HG03025 (cell line): ENCODE measurements around the gene GAD1.

Source experiments
- ATAC-seq: cut with Tn5 transposase; IDR thresholded peaks from one replicate; pipeline ENCODE4 v1.9.1; 2021; ENCODE audit warnings: mild to moderate bottlenecking, moderate library complexity; ENCODE audit not compliant: unreplicated experiment, low FRiP score

The GAD1 gene

GRCh38 chr2:170840717-170841210 lies 24.1 kb downstream of the GAD1 start:
- no peak for ATAC-seq

- no peak for ATAC-seq
These were observed 26.1 kb downstream of the GAD1 start for GRCh38 chr2:170842785-170843184.

- ATAC-seq = no peak
These were observed 27.0 kb downstream of the GAD1 start for GRCh38 chr2:170843656-170844055.

- ATAC-seq = no peak
These were observed 28.7 kb downstream of the GAD1 start for GRCh38 chr2:170845343-170845742.

GRCh38 chr2:170846314-170846713 lies 29.6 kb downstream of the GAD1 start:
- ATAC-seq = no peak

DNA sequence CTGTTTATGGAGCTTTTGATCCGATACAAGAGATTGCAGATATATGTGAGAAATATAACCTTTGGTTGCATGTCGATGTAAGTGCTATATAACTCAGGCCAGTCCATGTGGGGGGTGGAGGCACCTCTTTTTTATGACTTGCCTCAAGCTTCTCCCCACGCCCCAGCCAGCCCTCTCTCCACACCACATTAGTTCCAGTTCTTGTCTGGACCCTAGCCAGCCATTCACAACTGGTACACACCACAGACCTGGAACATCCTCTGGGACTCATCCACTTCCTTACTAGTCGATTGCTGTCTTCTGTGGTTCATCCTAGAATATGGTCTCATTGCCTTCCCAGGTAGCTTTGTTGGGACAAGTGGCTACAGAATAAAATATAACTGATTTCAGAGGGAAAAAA lies 31.0 kb downstream of the GAD1 start:
- ATAC-seq = no peak

- ATAC-seq = no peak
These were observed 31.9 kb downstream of the GAD1 start for GRCh38 chr2:170848587-170848986.

GRCh38 chr2:170850251-170850650 lies 33.6 kb downstream of the GAD1 start:
- no peak for ATAC-seq

DNA sequence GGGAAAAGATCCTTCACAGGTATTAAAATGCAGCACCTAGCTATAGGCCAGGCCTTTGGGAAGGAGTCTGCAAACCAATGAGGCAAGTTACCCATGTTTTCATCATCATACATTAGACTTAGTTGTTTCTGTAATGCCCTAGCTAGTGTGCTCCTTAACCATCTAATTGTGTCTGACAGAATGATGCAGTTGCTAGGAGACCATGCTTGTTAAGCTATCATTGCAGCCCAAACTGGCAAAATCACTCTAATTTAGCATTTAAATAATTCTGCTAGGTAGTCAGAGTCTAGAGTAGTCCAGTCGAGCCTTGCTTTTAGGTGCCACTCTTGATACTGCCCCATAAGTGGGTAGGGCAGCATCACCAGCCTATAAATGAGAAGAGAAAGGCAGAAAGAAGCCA lies 34.9 kb downstream of the GAD1 start:
- ATAC-seq = no peak

DNA sequence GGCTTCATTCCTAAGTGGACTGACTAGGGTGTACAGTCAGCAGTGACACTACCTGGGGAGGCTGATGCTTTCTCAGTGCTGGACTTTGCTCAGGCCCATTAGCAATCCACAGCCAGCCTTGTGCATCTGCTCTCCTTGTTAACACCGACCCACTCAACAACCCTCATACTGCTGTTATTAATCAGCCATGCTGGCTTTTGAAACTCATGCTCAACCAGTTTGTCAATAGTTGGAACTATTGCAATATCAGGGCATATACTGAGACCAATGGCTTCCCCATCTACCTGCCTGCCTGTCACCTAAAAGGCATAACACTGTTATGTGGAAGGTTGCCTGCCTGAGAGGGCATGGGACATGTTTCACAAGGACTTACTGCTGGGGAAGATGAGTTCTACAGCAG lies 39.4 kb downstream of the GAD1 start:
- no peak for ATAC-seq

GRCh38 chr2:170862286-170862902 lies 45.7 kb downstream of the GAD1 start:
- ATAC-seq = no peak

GRCh38 chr2:170863087-170863486 lies 46.4 kb downstream of the GAD1 start:
- no peak for ATAC-seq

DNA sequence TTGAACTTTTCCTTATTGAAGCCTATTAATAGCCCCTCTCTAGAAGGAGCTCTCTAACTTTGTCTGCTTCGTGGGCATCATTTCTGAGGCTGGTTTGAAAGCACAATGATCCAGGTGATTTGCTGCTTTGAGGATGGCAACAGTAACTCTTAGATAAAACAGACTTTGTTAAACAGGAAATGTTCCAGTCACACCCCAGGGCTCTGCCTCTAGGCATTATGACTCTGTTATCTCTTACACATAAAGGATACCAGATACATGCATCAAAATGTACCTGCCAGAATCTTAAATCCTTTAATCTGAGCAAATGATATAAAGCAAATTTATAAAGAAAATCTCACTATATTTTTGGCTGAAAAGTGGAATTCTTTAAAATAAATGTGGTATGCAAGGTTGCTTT lies 52.3 kb downstream of the GAD1 start:
- no peak for ATAC-seq

DNA sequence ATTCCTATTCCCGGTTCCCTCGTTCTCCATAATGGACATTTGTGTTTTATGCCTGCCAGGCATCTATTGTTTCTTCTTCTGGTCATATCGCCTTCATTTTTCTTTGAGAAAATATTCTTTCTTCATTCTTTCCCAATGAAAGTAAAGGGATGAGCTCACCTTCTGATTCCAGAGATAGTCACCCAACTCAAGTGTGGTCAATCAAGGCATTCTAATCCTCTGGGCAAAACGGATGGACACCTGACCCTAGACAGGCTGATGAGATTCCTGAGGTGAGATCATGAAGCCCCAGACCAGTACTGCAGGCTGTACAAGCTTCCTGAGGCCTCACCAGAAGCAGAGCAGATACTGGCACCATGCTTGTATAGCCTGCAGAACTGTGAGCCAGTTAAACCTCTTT lies 52.8 kb downstream of the GAD1 start:
- ATAC-seq = no peak

GRCh38 chr2:170873035-170873692 lies 56.5 kb downstream of the GAD1 start:
- no peak for ATAC-seq

DNA sequence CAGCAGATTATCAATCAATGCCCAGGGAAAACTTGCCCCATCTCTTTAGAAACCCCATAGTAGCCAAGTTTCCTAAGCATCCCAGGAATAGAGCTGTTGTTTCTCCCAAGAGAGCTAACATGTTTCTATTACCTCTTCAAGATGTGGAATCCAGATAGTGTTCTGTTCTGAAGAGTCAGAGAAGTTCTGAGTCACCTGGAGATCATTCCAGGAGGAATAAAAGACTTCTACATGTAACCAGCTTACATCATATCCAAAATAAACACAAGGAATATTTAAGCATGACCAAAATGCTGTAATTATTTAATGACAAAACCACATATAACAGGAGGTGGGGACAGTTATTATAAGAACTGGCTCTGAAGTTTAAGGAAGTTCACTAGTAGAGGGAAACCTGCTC lies 61.4 kb downstream of the GAD1 start:
- ATAC-seq = no peak

GRCh38 chr2:170878505-170878904 lies 61.8 kb downstream of the GAD1 start:
- ATAC-seq = no peak

GRCh38 chr2:170881840-170882239 lies 65.2 kb downstream of the GAD1 start:
- ATAC-seq = no peak

DNA sequence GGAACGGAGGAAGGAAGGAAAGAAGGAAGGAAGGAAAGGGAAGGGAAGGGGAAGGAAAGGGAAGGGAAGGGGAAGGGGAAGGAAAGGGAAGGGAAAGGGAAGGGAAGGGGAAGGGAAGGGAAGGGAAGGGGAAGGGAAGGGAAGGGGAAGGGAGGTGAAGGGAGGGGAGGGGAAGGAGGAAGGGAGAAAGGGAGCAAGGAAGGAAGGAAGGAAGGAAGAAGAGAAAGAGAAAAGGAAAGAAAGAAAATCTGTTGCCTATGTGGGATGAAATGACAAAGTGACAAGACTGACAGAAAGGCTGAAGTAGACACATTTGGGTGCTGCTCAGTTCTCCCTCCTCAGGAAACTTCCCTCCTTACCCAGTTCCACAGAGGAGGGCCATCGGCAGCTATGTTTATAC lies 66.1 kb downstream of the GAD1 start:
- no peak for ATAC-seq

GRCh38 chr2:170883683-170884082 lies 67.0 kb downstream of the GAD1 start:
- no peak for ATAC-seq

DNA sequence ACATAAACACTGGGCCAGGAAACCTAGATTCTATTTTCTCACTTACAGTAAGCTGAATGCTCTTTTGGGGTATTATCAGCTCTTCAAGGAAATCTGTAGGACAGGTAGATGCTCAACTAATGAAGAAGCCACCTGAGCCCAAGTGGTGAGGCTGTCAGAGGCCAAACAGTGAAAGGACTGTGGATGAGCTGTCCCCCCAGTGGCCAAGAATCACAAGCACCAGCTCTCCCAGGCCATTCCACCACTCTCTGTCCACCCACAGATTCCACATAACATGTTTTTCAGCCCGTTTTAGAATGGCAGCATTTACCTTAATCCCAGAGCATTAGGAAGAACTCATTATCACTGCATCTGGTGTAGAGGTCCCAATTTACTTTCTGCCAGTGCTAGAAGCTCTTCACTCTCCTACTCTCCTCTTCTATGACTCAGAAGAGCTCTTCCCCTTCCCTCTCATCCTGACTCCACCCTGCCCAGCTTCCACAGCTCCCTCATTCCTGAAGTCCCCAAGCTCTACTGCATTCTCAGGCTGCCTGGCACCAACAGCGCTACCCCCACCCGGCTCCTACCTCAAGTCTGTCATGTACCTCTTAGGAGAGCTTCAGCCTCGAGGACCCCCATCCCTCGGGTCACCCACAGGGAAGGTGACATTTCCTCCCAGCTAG lies 68.6 kb downstream of the GAD1 start:
- no peak for ATAC-seq

GRCh38 chr2:170886386-170886785 lies 69.7 kb downstream of the GAD1 start:
- ATAC-seq = no peak
